Endothelial cell of umbilical vein (primary cell): ENCODE data around the gene KHDRBS1.
"Not testable (repeated sequence)": the region's sequence is repeated elsewhere in the genome, so short reads cannot be mapped to it uniquely, and the experiment has no call there.

Source experiments
- CTCF ChIP-seq, 2 donors: IDR thresholded peaks; 1 replicate in 1 of 2; 2 replicates in 1 of 2; pipeline ENCODE4 v1.5.1; 2011; ENCODE audit warnings: low read length in 2 of 2, mild to moderate bottlenecking in 2 of 2, moderate library complexity in 2 of 2, control low read depth in 1 of 2, inconsistent platforms in 1 of 2, low read depth in 1 of 2; ENCODE audit not compliant: insufficient read depth in 1 of 2; ENCODE audit errors: extremely low read depth in 1 of 2
- EZH2 ChIP-seq: IDR thresholded peaks from 2 replicates; pipeline ENCODE4 v1.6.1; 2012; ENCODE audit warnings: borderline replicate concordance, low read depth, mild to moderate bottlenecking, moderate library complexity, low read length, inconsistent platforms; ENCODE audit not compliant: severe bottlenecking
- MAX ChIP-seq: IDR thresholded peaks from 2 replicates; pipeline ENCODE4 v1.6.1; 2011; ENCODE audit not compliant: insufficient read depth, insufficient read length

GRCh38 chr1:32086381-32086780 lies 72.7 kb downstream of the KHDRBS1 start:
- TF ChIP-seq CTCF (IDR thresholded peaks at IDR 0.05; ENCODE audit: extremely low read depth in 1 of 2, insufficient read depth in 1 of 2, low read depth in 1 of 2, low read length in 2 of 2); MAX; EZH2: not testable (repeated sequence)
